Bronchial epithelial cell (primary cell): Measurements from ENCODE around the gene IQSEC1. TPM values are rescaled to one million over a fixed set of nuclear protein-coding genes. Genes with fewer than 3 reads are reported as not detected.
A peak's percentile ranks its signal among the peaks of the same experiment; 100 is the strongest.

Experiments used
- DNase-seq: peaks from one replicate; pipeline ENCODE4 v3.0.0-alpha.2; 2010; ENCODE audit warnings: low read depth
- FAIRE-seq: peaks from 2 replicates; lab custom pipeline; 2011; peaks lifted over from hg19 to GRCh38; lab: Jason Lieb, UNC
- H3K27me3 ChIP-seq: 2 replicates; pipeline ENCODE4 v1.5.1; 2011; ENCODE audit warnings: low read length; ENCODE audit not compliant: control insufficient read depth, insufficient read depth
- H3K36me3 ChIP-seq: 2 replicates; pipeline ENCODE4 v1.5.1; 2011; ENCODE audit warnings: low read length; ENCODE audit not compliant: control insufficient read depth, insufficient read depth
- H3K4me3 ChIP-seq: 2 replicates; pipeline ENCODE4 v1.5.1; 2011; ENCODE audit warnings: mild to moderate bottlenecking, low read depth, low read length, control low read depth
- total RNA-seq: library from RNA; depleted of rRNA; stranded (reverse); fragments of >200 nt; gene quantifications from 2 replicates; pipeline ENCODE4 v1.2.1, GENCODE V29; 2014
- TF ChIP-seq, protein P1 (sequence below): IDR thresholded peaks from 2 replicates; pipeline ENCODE4 v1.5.1; 2011; ENCODE audit warnings: mild to moderate bottlenecking, moderate library complexity, low read length, control low read depth, inconsistent platforms; ENCODE audit not compliant: insufficient read depth, severe bottlenecking

The IQSEC1 gene
- total RNA-seq, 1 donor from 2014 or later = 6.6 TPM

- TF ChIP-seq, protein P1, sequence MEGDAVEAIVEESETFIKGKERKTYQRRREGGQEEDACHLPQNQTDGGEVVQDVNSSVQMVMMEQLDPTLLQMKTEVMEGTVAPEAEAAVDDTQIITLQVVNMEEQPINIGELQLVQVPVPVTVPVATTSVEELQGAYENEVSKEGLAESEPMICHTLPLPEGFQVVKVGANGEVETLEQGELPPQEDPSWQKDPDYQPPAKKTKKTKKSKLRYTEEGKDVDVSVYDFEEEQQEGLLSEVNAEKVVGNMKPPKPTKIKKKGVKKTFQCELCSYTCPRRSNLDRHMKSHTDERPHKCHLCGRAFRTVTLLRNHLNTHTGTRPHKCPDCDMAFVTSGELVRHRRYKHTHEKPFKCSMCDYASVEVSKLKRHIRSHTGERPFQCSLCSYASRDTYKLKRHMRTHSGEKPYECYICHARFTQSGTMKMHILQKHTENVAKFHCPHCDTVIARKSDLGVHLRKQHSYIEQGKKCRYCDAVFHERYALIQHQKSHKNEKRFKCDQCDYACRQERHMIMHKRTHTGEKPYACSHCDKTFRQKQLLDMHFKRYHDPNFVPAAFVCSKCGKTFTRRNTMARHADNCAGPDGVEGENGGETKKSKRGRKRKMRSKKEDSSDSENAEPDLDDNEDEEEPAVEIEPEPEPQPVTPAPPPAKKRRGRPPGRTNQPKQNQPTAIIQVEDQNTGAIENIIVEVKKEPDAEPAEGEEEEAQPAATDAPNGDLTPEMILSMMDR = no peak
- peak; percentile 39 for DNase-seq
- no peaks in the 10 kb centered on the region for H3K36me3 ChIP-seq
- no peaks in the 10 kb centered on the region for H3K27me3 ChIP-seq
- no peak overlapping the region for H3K4me3 ChIP-seq
- FAIRE-seq = no peak
These were observed 35.6 kb downstream of the IQSEC1 start for GRCh38 chr3:13037458-13038117.

GRCh38 chr3:13034861-13035260 is 38.4 kb downstream of the IQSEC1 start:
- Histone ChIP-seq H3K4me3 (no peak overlapping the region), H3K27me3 (no peaks in the 10 kb centered on the region), H3K36me3 (no peaks in the 10 kb centered on the region)
- DNase-seq (no peak), FAIRE-seq (no peak)
- TF ChIP-seq, protein P1 = no peak

GRCh38 chr3:13034109-13034800 is 39.0 kb downstream of the IQSEC1 start:
- FAIRE-seq = peak; percentile 23
- Histone ChIP-seq H3K36me3 (no peaks in the 10 kb centered on the region), H3K27me3 (no peaks in the 10 kb centered on the region), H3K4me3 (no peak overlapping the region)
- TF ChIP-seq, protein P1 = no peak
- no peak for DNase-seq

DNA sequence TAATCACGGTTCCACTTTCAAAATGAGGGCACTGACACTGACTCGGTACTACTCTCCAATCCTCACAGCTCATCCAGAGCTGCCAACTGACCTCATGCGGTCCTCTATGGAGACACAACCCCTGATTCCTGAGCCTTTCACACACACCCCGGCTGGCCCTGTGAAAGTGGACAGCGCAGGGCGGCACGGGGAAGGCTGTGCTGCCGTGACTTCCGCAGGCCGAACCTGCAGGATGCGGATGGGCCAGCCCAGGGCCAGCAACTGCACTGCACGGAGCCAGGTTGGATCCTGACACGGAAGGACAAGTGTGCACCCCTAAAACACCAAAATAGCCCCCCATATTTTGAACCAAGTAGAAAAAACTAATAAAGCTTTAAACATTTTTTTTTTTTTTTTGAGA is 41.0 kb downstream of the IQSEC1 start:
- H3K27me3 ChIP-seq = no peaks in the 10 kb centered on the region
- TF ChIP-seq, protein P1 = no peak
- H3K4me3 ChIP-seq = no peak overlapping the region
- no peak for DNase-seq
- H3K36me3 ChIP-seq = no peaks in the 10 kb centered on the region
- FAIRE-seq = no peak

GRCh38 chr3:13031621-13032020 is 41.6 kb downstream of the IQSEC1 start:
- H3K27me3 ChIP-seq = no peaks in the 10 kb centered on the region
- no peaks in the 10 kb centered on the region for H3K36me3 ChIP-seq
- FAIRE-seq (no peak), DNase-seq (no peak)
- TF ChIP-seq, protein P1 = no peak
- H3K4me3 ChIP-seq = no peak overlapping the region
